Measurements from ENCODE around the gene ZNF132. TPM values are rescaled to one million over a fixed set of nuclear protein-coding genes. Genes with fewer than 3 reads are reported as not detected.

Gene ZNF132
- total RNA-seq, 1 donor from 2014 or later = 9.9 TPM

- no peaks in the 10 kb centered on the region for H3K36me3 ChIP-seq (ENCODE audit: control insufficient read depth in 3 of 3, insufficient read depth in 3 of 3, low read length in 3 of 3)
- H3K4me3 ChIP-seq (ENCODE audit: low read length in 3 of 3) = peak overlapping the region; percentile 80 to 91 (median 84)
- H3K9ac ChIP-seq (ENCODE audit: low read depth in 1 of 3, low read length in 3 of 3) = peak overlapping the region; percentile 70 to 83 (median 82)
- H3K9me3 ChIP-seq (ENCODE audit: control insufficient read depth in 3 of 3, low read length in 3 of 3) = no peaks in the 10 kb centered on the region
- H3K27ac ChIP-seq (ENCODE audit: low read depth, low read length) = no peak overlapping the region
- peaks cover 11 to 17% (median 16%) of the 10 kb centered on the region in 3 donors for H3K4me1 ChIP-seq (ENCODE audit: control insufficient read depth in 3 of 3, insufficient read depth in 3 of 3, low read length in 3 of 3)
- H3K27me3 ChIP-seq (ENCODE audit: control insufficient read depth in 3 of 3, insufficient read depth in 3 of 3, low read length in 3 of 3) = peaks cover 21 to 32% (median 30%) of the 10 kb centered on the region in 3 donors
Observed at GRCh38 chr19:58400316-58400915, 39.5 kb downstream of the ZNF132 start.

GRCh38 chr19:58399903-58400302 is 40.0 kb downstream of the ZNF132 start:
- Histone ChIP-seq H3K27me3 (ENCODE audit: control insufficient read depth in 3 of 3, insufficient read depth in 3 of 3, low read length in 3 of 3) (peaks cover 24 to 32% (median 31%) of the 10 kb centered on the region in 3 donors), H3K4me3 (ENCODE audit: low read length in 3 of 3) (peak overlapping the region in 1 of 3 donors; percentile 84), H3K27ac (ENCODE audit: low read depth, low read length) (no peak overlapping the region), H3K4me1 (ENCODE audit: control insufficient read depth in 3 of 3, insufficient read depth in 3 of 3, low read length in 3 of 3) (peaks cover 11 to 20% (median 17%) of the 10 kb centered on the region in 3 donors), H3K9me3 (ENCODE audit: control insufficient read depth in 3 of 3, low read length in 3 of 3) (no peaks in the 10 kb centered on the region), H3K9ac (ENCODE audit: low read depth in 1 of 3, low read length in 3 of 3) (peak overlapping the region in 1 of 3 donors; percentile 82), H3K36me3 (ENCODE audit: control insufficient read depth in 3 of 3, insufficient read depth in 3 of 3, low read length in 3 of 3) (peaks cover 3 to 4% (median 4%) of the 10 kb centered on the region in 3 donors)

GRCh38 chr19:58398545-58398944 is 41.4 kb downstream of the ZNF132 start:
- Histone ChIP-seq H3K27ac (ENCODE audit: low read depth, low read length) (no peak overlapping the region), H3K4me3 (ENCODE audit: low read length in 3 of 3) (no peak overlapping the region), H3K36me3 (ENCODE audit: control insufficient read depth in 3 of 3, insufficient read depth in 3 of 3, low read length in 3 of 3) (peaks cover 16 to 18% (median 17%) of the 10 kb centered on the region in 3 donors), H3K27me3 (ENCODE audit: control insufficient read depth in 3 of 3, insufficient read depth in 3 of 3, low read length in 3 of 3) (peaks cover 24 to 32% (median 31%) of the 10 kb centered on the region in 3 donors), H3K4me1 (ENCODE audit: control insufficient read depth in 3 of 3, insufficient read depth in 3 of 3, low read length in 3 of 3) (peaks cover 11 to 20% (median 17%) of the 10 kb centered on the region in 3 donors), H3K9ac (ENCODE audit: low read depth in 1 of 3, low read length in 3 of 3) (no peak overlapping the region), H3K9me3 (ENCODE audit: control insufficient read depth in 3 of 3, low read length in 3 of 3) (no peaks in the 10 kb centered on the region)

GRCh38 chr19:58398087-58398486 is 41.9 kb downstream of the ZNF132 start:
- Histone ChIP-seq H3K27ac (ENCODE audit: low read depth, low read length) (no peak overlapping the region), H3K4me3 (ENCODE audit: low read length in 3 of 3) (no peak overlapping the region), H3K9me3 (ENCODE audit: control insufficient read depth in 3 of 3, low read length in 3 of 3) (no peaks in the 10 kb centered on the region), H3K36me3 (ENCODE audit: control insufficient read depth in 3 of 3, insufficient read depth in 3 of 3, low read length in 3 of 3) (peaks cover 20 to 22% (median 22%) of the 10 kb centered on the region in 3 donors), H3K27me3 (ENCODE audit: control insufficient read depth in 3 of 3, insufficient read depth in 3 of 3, low read length in 3 of 3) (peaks cover 24 to 32% (median 31%) of the 10 kb centered on the region in 3 donors), H3K9ac (ENCODE audit: low read depth in 1 of 3, low read length in 3 of 3) (no peak overlapping the region), H3K4me1 (ENCODE audit: control insufficient read depth in 3 of 3, insufficient read depth in 3 of 3, low read length in 3 of 3) (peaks cover 11 to 20% (median 17%) of the 10 kb centered on the region in 3 donors)

- Histone ChIP-seq H3K36me3 (ENCODE audit: control insufficient read depth in 3 of 3, insufficient read depth in 3 of 3, low read length in 3 of 3) (peaks cover 25 to 27% (median 27%) of the 10 kb centered on the region in 3 donors), H3K4me1 (ENCODE audit: control insufficient read depth in 3 of 3, insufficient read depth in 3 of 3, low read length in 3 of 3) (peaks cover 11 to 20% (median 17%) of the 10 kb centered on the region in 3 donors), H3K9me3 (ENCODE audit: control insufficient read depth in 3 of 3, low read length in 3 of 3) (no peaks in the 10 kb centered on the region)
Observed at GRCh38 chr19:58397533-58398037, 42.4 kb downstream of the ZNF132 start.

GRCh38 chr19:58396691-58397532 is 43.0 kb downstream of the ZNF132 start:
- peaks cover 24 to 32% (median 31%) of the 10 kb centered on the region in 3 donors for H3K27me3 ChIP-seq (ENCODE audit: control insufficient read depth in 3 of 3, insufficient read depth in 3 of 3, low read length in 3 of 3)
- no peaks in the 10 kb centered on the region for H3K9me3 ChIP-seq (ENCODE audit: control insufficient read depth in 3 of 3, low read length in 3 of 3)
- no peak overlapping the region for H3K9ac ChIP-seq (ENCODE audit: low read depth in 1 of 3, low read length in 3 of 3)
- H3K4me3 ChIP-seq (ENCODE audit: low read length in 3 of 3) = no peak overlapping the region
- H3K27ac ChIP-seq (ENCODE audit: low read depth, low read length) = no peak overlapping the region
- H3K4me1 ChIP-seq (ENCODE audit: control insufficient read depth in 3 of 3, insufficient read depth in 3 of 3, low read length in 3 of 3) = peaks cover 11 to 17% (median 15%) of the 10 kb centered on the region in 3 donors
- peaks cover 28 to 29% (median 28%) of the 10 kb centered on the region in 3 donors for H3K36me3 ChIP-seq (ENCODE audit: control insufficient read depth in 3 of 3, insufficient read depth in 3 of 3, low read length in 3 of 3)

More at GRCh38 chr19:58397533-58398037, 42.4 kb downstream of the ZNF132 start:
- Histone ChIP-seq H3K27me3 (ENCODE audit: control insufficient read depth in 3 of 3, insufficient read depth in 3 of 3, low read length in 3 of 3) (peaks cover 24 to 32% (median 31%) of the 10 kb centered on the region in 3 donors), H3K27ac (ENCODE audit: low read depth, low read length) (no peak overlapping the region), H3K9ac (ENCODE audit: low read depth in 1 of 3, low read length in 3 of 3) (no peak overlapping the region), H3K4me3 (ENCODE audit: low read length in 3 of 3) (no peak overlapping the region)

GRCh38 chr19:58395979-58396627 is 43.9 kb downstream of the ZNF132 start:
- Histone ChIP-seq H3K4me1 (ENCODE audit: control insufficient read depth in 3 of 3, insufficient read depth in 3 of 3, low read length in 3 of 3) (peaks cover 10 to 14% (median 12%) of the 10 kb centered on the region in 3 donors), H3K36me3 (ENCODE audit: control insufficient read depth in 3 of 3, insufficient read depth in 3 of 3, low read length in 3 of 3) (peaks cover 28 to 30% (median 29%) of the 10 kb centered on the region in 3 donors)

GRCh38 chr19:58395220-58395978 is 44.6 kb downstream of the ZNF132 start, which contains the start of gene RNF225:
RNF225 (plus strand) TSS chr19:58395656; CDS start chr19:58396090, 434 bp downstream.
- Histone ChIP-seq H3K9me3 (ENCODE audit: control insufficient read depth in 3 of 3, low read length in 3 of 3) (no peaks in the 10 kb centered on the region), H3K4me1 (ENCODE audit: control insufficient read depth in 3 of 3, insufficient read depth in 3 of 3, low read length in 3 of 3) (peaks cover 3 to 7% (median 5%) of the 10 kb centered on the region in 3 donors), H3K9ac (ENCODE audit: low read depth in 1 of 3, low read length in 3 of 3) (peak within 1 kb of the TSS in 1 of 3 donors; percentile 8), H3K4me3 (ENCODE audit: low read length in 3 of 3) (no peak within 1 kb of the TSS), H3K27me3 (ENCODE audit: control insufficient read depth in 3 of 3, insufficient read depth in 3 of 3, low read length in 3 of 3) (peaks cover 24 to 32% (median 31%) of the 10 kb centered on the region in 3 donors), H3K36me3 (ENCODE audit: control insufficient read depth in 3 of 3, insufficient read depth in 3 of 3, low read length in 3 of 3) (peaks cover 28 to 30% (median 29%) of the 10 kb centered on the region in 3 donors), H3K27ac (ENCODE audit: low read depth, low read length) (no peak within 1 kb of the TSS)

More at GRCh38 chr19:58395979-58396627, 43.9 kb downstream of the ZNF132 start:
- peaks cover 24 to 32% (median 31%) of the 10 kb centered on the region in 3 donors for H3K27me3 ChIP-seq (ENCODE audit: control insufficient read depth in 3 of 3, insufficient read depth in 3 of 3, low read length in 3 of 3)
- H3K4me3 ChIP-seq (ENCODE audit: low read length in 3 of 3) = no peak overlapping the region
- no peaks in the 10 kb centered on the region for H3K9me3 ChIP-seq (ENCODE audit: control insufficient read depth in 3 of 3, low read length in 3 of 3)
- H3K9ac ChIP-seq (ENCODE audit: low read depth in 1 of 3, low read length in 3 of 3) = peak overlapping the region in 1 of 3 donors; percentile 8
- H3K27ac ChIP-seq (ENCODE audit: low read depth, low read length) = no peak overlapping the region

GRCh38 chr19:58394821-58395219 is 45.1 kb downstream of the ZNF132 start:
- Histone ChIP-seq H3K27ac (ENCODE audit: low read depth, low read length) (no peak overlapping the region), H3K9me3 (ENCODE audit: control insufficient read depth in 3 of 3, low read length in 3 of 3) (no peaks in the 10 kb centered on the region), H3K27me3 (ENCODE audit: control insufficient read depth in 3 of 3, insufficient read depth in 3 of 3, low read length in 3 of 3) (peaks cover 24 to 31% (median 31%) of the 10 kb centered on the region in 3 donors), H3K9ac (ENCODE audit: low read depth in 1 of 3, low read length in 3 of 3) (no peak overlapping the region), H3K4me3 (ENCODE audit: low read length in 3 of 3) (no peak overlapping the region), H3K4me1 (ENCODE audit: control insufficient read depth in 3 of 3, insufficient read depth in 3 of 3, low read length in 3 of 3) (peaks cover 0 to 4% (median 3%) of the 10 kb centered on the region in 3 donors), H3K36me3 (ENCODE audit: control insufficient read depth in 3 of 3, insufficient read depth in 3 of 3, low read length in 3 of 3) (peaks cover 28 to 30% (median 29%) of the 10 kb centered on the region in 3 donors)

All from skeletal muscle tissue (tissue), 4 donors.